ENCODE results near the gene IL10RB. TPM values are rescaled to one million over a fixed set of nuclear protein-coding genes. Genes with fewer than 3 reads are reported as not detected.

IL10RB gene
- total and polyA plus RNA-seq, 2 of the 13 experiments (the other 11 are each of a cell fraction or from before 2014, with no cell fraction given), result 17.4 to 18.2 TPM

GRCh38 chr21:33266050-33266788 lies at the start of gene IL10RB (continued):
- TF ChIP-seq CREM (IDR thresholded peaks at IDR 0.05), result no peak
- TF ChIP-seq CREM (CRISPR knock-in tag; IDR thresholded peaks at IDR 0.05), result no peak
- TF ChIP-seq ZNF367 (CRISPR knock-in tag; IDR thresholded peaks at IDR 0.05; ENCODE audit: borderline replicate concordance), result no peak
- no peak for TF ChIP-seq NFE2L1 (CRISPR knock-in tag; IDR thresholded peaks at IDR 0.05; ENCODE audit: borderline replicate concordance)
- TF ChIP-seq PHF8 (CRISPR knock-in tag; IDR thresholded peaks at IDR 0.05), result peak; percentile 69
- no peak for TF ChIP-seq ZSCAN5A (CRISPR knock-in tag; IDR thresholded peaks at IDR 0.05; ENCODE audit: borderline replicate concordance)
- TF ChIP-seq TOPORS (CRISPR knock-in tag; IDR thresholded peaks at IDR 0.05), result no peak
- TF ChIP-seq ZNF335 (CRISPR knock-in tag; IDR thresholded peaks at IDR 0.05), result no peak
- no peak for TF ChIP-seq ZNF7 (CRISPR knock-in tag; IDR thresholded peaks at IDR 0.05)
- no peak for TF ChIP-seq SOX13 (IDR thresholded peaks at IDR 0.05)
- TF ChIP-seq SOX13 (CRISPR knock-in tag; conservative IDR thresholded peaks at IDR 0.05 in 1 of 2, IDR thresholded peaks at IDR 0.05 in 1 of 2), result 0 out of 4 replicates have a peak, but pooled peaks of 1 of the 2 experiments have one; percentile 15
- 0 out of 2 replicates have a peak, but pooled peaks have one; percentile 19 for TF ChIP-seq ZSCAN21 (CRISPR knock-in tag; IDR thresholded peaks at IDR 0.05; ENCODE audit: borderline replicate concordance)
- no peak for TF ChIP-seq SMAD1 (CRISPR knock-in tag; IDR thresholded peaks at IDR 0.05; ENCODE audit: borderline replicate concordance, low read depth)
- no peak for TF ChIP-seq ZNF598 (CRISPR knock-in tag; IDR thresholded peaks at IDR 0.05; ENCODE audit: borderline replicate concordance)
- no peak for TF ChIP-seq ZNF24 (IDR thresholded peaks at IDR 0.05)
- no peak for TF ChIP-seq HOXA9 (CRISPR knock-in tag; IDR thresholded peaks at IDR 0.05; ENCODE audit: borderline replicate concordance)
- no peak for TF ChIP-seq ZNF572 (CRISPR knock-in tag; IDR thresholded peaks at IDR 0.05)
- no peak for TF ChIP-seq KDM1A (CRISPR knock-in tag; IDR thresholded peaks at IDR 0.05)
- TF ChIP-seq ZNF451 (CRISPR knock-in tag; IDR thresholded peaks at IDR 0.05), result no peak
- no peak for TF ChIP-seq SOX6 (IDR thresholded peaks at IDR 0.05)
- no peak for TF ChIP-seq SOX6 (CRISPR knock-in tag; IDR thresholded peaks at IDR 0.05)
- TF ChIP-seq ZKSCAN5 (CRISPR knock-in tag; IDR thresholded peaks at IDR 0.05), result no peak
- TF ChIP-seq RELA (CRISPR knock-in tag; IDR thresholded peaks at IDR 0.05), result no peak
- no peak for TF ChIP-seq FOXP4 (CRISPR knock-in tag; IDR thresholded peaks at IDR 0.05)
- TF ChIP-seq AKAP8 (CRISPR knock-in tag; IDR thresholded peaks at IDR 0.05), result peak; percentile 71; the same call in 1 of the 2 replicates
- no peak for TF ChIP-seq PRMT3 (CRISPR knock-in tag; IDR thresholded peaks at IDR 0.05; ENCODE audit: borderline replicate concordance, low read depth)
- TF ChIP-seq NR3C1 (CRISPR knock-in tag; IDR thresholded peaks at IDR 0.05), result no peak
- no peak for TF ChIP-seq ZNF670 (CRISPR knock-in tag; IDR thresholded peaks at IDR 0.05; ENCODE audit: borderline replicate concordance)
- no peak for TF ChIP-seq SCMH1 (CRISPR knock-in tag; IDR thresholded peaks at IDR 0.05; ENCODE audit: borderline replicate concordance)
- TF ChIP-seq STAG1 (CRISPR knock-in tag; IDR thresholded peaks at IDR 0.05), result no peak
- peak; percentile 64; the same call in 1 of the 2 replicates for TF ChIP-seq ZBTB7B (CRISPR knock-in tag; IDR thresholded peaks at IDR 0.05)
